Loucy (cell line): ENCODE measurements around the gene OSBPL1A.

Source experiments
- CTCF ChIP-seq: fragments of 200-600 bp; sonication (generic); conservative IDR thresholded peaks from 2 replicates; pipeline ENCODE4 v1.5.1; 2014; ENCODE audit warnings: mild to moderate bottlenecking, antibody characterized with exemption, low read length
- EZH2phosphoT487 ChIP-seq: fragments of 200-600 bp; IDR thresholded peaks from 2 replicates; pipeline ENCODE4 v1.6.1; 2018; ENCODE audit warnings: antibody characterized with exemption, mild to moderate bottlenecking, moderate library complexity, borderline replicate concordance

DNA sequence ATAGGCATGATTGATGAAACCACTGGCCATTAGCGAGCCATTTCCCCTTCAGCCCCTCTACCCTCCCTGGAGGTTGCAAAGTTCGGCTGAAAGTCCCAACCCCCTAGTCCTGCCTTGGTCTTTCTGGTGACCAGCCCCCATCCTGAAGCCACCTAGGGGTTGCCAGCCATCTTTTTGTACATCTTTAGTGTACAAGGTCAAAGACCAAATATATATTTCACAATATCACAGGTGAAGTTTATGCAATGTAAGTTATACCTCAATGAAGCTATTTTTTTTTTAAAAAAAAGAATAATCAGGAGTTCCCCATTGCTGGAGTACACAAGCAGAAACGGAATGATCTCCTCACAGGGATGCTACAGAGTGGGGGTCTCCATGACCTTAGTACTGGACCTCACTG, 31.3 kb downstream of the OSBPL1A start:
- TF ChIP-seq CTCF: no peak
- no peak for TF ChIP-seq EZH2phosphoT487
